ENCODE results near the gene CFAP61.

CFAP61 gene

DNA sequence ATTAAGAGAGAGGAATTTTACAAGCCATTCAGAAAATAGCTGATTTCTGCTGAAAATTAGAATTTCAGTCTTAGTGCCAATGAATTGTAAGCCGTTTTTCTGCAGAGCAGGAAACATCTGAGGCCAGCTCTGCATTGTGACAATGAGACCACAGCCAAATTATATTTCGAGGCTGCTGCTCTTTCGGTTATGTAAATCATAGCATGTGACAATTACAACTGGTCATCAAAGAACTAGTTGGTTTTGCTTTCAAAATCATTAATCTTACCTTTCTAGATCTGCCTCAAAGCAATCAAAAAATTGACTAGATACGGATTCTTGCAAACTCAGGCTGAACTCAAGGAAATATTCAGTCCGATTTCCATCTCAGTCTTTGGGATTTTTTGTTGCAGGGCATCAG lies 282.2 kb downstream of the CFAP61 start:
- Histone ChIP-seq H3K79me2 (ENCODE audit: insufficient read depth, low read length) (no peaks in the 10 kb centered on the region), H3K9me2 (replicated peaks; ENCODE audit: low read depth, low read length) (no peaks in the 10 kb centered on the region), H3K27me3 (ENCODE audit: insufficient read depth, low read length, poor library complexity, severe bottlenecking) (no peaks in the 10 kb centered on the region), H3K9me3 (ENCODE audit: insufficient read depth, low read depth, low read length) (no peaks in the 10 kb centered on the region), H3K4me3 (ENCODE audit: low read length, poor library complexity, severe bottlenecking) (no peak overlapping the region), H3F3A (ENCODE audit: low read depth) (no peaks in the 10 kb centered on the region), H4K20me1 (ENCODE audit: insufficient read depth, low read length, poor library complexity, severe bottlenecking) (no peaks in the 10 kb centered on the region), H3K4me1 (ENCODE audit: insufficient read depth, low read length, poor library complexity, severe bottlenecking) (peaks cover 3% of the 10 kb centered on the region), H3K4me2 (ENCODE audit: low read depth, low read length, poor library complexity, severe bottlenecking) (peak overlapping the region; percentile 26), H3K36me3 (ENCODE audit: insufficient read depth, low read length) (no peaks in the 10 kb centered on the region), H3K9ac (ENCODE audit: low read depth, low read length, poor library complexity, severe bottlenecking) (no peak overlapping the region), H2AFZ (ENCODE audit: low read length) (no peak overlapping the region)
- TF ChIP-seq EZH2phosphoT487 (IDR thresholded peaks at IDR 0.05; ENCODE audit: borderline replicate concordance) (no peak), CTCF (conservative IDR thresholded peaks at IDR 0.05; ENCODE audit: low read length) (no peak)

GRCh38 chr20:20338133-20338730 lies 285.9 kb downstream of the CFAP61 start:
- Histone ChIP-seq H3K9ac (ENCODE audit: low read depth, low read length, poor library complexity, severe bottlenecking) (no peak overlapping the region), H3K4me2 (ENCODE audit: low read depth, low read length, poor library complexity, severe bottlenecking) (no peak overlapping the region), H3K27me3 (ENCODE audit: insufficient read depth, low read length, poor library complexity, severe bottlenecking) (no peaks in the 10 kb centered on the region)

DNA sequence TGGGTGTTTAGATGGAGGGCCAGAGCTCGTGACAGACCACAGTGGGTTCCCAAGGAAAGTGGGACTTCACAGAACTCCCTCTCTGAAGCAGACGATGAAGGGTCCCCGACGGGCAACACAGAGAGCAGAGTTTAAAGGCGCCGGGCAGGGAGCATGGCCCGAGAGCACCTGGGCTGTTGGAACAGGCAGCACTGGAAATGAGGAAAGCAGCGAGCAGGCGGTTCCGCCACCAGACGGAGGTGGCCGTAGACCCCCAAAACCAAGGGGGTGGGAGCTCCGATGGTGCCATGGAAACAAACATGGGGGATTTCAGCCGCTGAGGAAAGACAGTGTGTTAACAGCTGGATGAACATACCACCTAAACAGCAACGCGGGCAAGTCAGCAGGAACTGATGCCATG lies 288.1 kb downstream of the CFAP61 start:
- H2AFZ ChIP-seq (ENCODE audit: low read length) = no peak overlapping the region
- H3K4me1 ChIP-seq (ENCODE audit: insufficient read depth, low read length, poor library complexity, severe bottlenecking) = no peaks in the 10 kb centered on the region
- H3K36me3 ChIP-seq (ENCODE audit: insufficient read depth, low read length) = no peaks in the 10 kb centered on the region
- no peak overlapping the region for H3K4me3 ChIP-seq (ENCODE audit: low read length, poor library complexity, severe bottlenecking)
- H3F3A ChIP-seq (ENCODE audit: low read depth) = no peaks in the 10 kb centered on the region
- no peaks in the 10 kb centered on the region for H3K9me2 ChIP-seq (replicated peaks; ENCODE audit: low read depth, low read length)
- H3K4me2 ChIP-seq (ENCODE audit: low read depth, low read length, poor library complexity, severe bottlenecking) = no peak overlapping the region
- H3K9ac ChIP-seq (ENCODE audit: low read depth, low read length, poor library complexity, severe bottlenecking) = no peak overlapping the region
- TF ChIP-seq EZH2phosphoT487 (IDR thresholded peaks at IDR 0.05; ENCODE audit: borderline replicate concordance) = no peak
- TF ChIP-seq CTCF (conservative IDR thresholded peaks at IDR 0.05; ENCODE audit: low read length) = no peak
- no peaks in the 10 kb centered on the region for H3K9me3 ChIP-seq (ENCODE audit: insufficient read depth, low read depth, low read length)
- no peaks in the 10 kb centered on the region for H3K79me2 ChIP-seq (ENCODE audit: insufficient read depth, low read length)
- H4K20me1 ChIP-seq (ENCODE audit: insufficient read depth, low read length, poor library complexity, severe bottlenecking) = no peaks in the 10 kb centered on the region
- no peaks in the 10 kb centered on the region for H3K27me3 ChIP-seq (ENCODE audit: insufficient read depth, low read length, poor library complexity, severe bottlenecking)

More at GRCh38 chr20:20338133-20338730, 285.9 kb downstream of the CFAP61 start:
- no peaks in the 10 kb centered on the region for H3K9me3 ChIP-seq (ENCODE audit: insufficient read depth, low read depth, low read length)
- H4K20me1 ChIP-seq (ENCODE audit: insufficient read depth, low read length, poor library complexity, severe bottlenecking) = no peaks in the 10 kb centered on the region
- H2AFZ ChIP-seq (ENCODE audit: low read length) = no peak overlapping the region
- no peaks in the 10 kb centered on the region for H3K79me2 ChIP-seq (ENCODE audit: insufficient read depth, low read length)
- no peak overlapping the region for H3K4me3 ChIP-seq (ENCODE audit: low read length, poor library complexity, severe bottlenecking)
- H3K36me3 ChIP-seq (ENCODE audit: insufficient read depth, low read length) = no peaks in the 10 kb centered on the region
- no peak for TF ChIP-seq EZH2phosphoT487 (IDR thresholded peaks at IDR 0.05; ENCODE audit: borderline replicate concordance)
- TF ChIP-seq CTCF (conservative IDR thresholded peaks at IDR 0.05; ENCODE audit: low read length) = no peak
- no peaks in the 10 kb centered on the region for H3K4me1 ChIP-seq (ENCODE audit: insufficient read depth, low read length, poor library complexity, severe bottlenecking)
- H3F3A ChIP-seq (ENCODE audit: low read depth) = no peaks in the 10 kb centered on the region
- no peaks in the 10 kb centered on the region for H3K9me2 ChIP-seq (replicated peaks; ENCODE audit: low read depth, low read length)

Data from Loucy (cell line).